HTERT RPE-1 (cell line): ENCODE results near the gene ALDH5A1.

Experiments
- in situ Hi-C: fragments of 300-500 bp; cut with MboI; formaldehyde crosslinking; loops from 4 replicates; pipeline ENCODE4 v1.14.3; 2020; ENCODE audit warnings: low sequenced_read_pairs

Gene ALDH5A1

DNA sequence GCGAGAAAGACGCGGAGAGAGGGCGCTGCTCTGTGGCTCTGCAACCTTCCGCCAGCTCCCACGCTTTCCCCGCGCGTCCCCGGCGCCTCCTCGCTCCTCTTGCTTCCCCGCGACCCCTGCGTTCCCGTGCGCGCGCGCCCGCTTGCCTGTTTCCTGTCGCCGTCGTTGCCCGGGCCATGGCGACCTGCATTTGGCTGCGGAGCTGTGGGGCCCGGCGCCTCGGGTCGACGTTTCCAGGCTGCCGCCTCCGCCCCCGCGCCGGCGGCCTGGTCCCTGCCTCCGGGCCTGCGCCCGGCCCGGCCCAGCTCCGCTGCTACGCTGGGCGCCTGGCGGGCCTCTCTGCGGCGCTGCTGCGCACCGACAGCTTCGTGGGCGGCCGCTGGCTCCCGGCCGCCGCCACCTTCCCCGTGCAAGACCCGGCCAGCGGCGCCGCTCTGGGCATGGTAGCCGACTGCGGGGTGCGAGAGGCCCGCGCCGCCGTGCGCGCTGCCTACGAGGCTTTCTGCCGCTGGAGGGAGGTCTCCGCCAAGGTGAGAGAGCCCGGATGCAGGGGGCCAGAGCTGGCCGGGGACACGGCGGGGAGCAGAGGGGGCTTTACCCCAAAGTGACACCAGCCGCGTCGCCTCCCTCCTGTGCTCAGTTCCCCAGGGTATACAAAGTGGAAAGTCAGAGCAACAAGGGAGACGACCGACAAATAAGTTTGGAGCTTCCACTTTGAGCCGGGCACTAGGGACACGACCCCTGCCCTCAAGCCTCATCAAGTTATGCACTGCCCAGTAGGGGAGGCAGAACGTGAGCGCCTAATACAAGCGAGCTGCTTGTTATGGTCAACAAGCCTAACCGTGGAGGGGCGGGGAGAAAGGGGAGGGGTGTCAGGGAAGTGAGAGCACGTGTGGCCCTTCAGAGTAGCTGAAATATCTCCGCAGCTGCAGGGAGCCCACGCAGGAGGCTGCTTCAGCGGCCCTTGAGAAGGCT, at the start of gene ALDH5A1:
Gene ALDH5A1, plus strand, starts transcription at position 149 of the 975 bp plus-strand sequence. Its CDS starts 28 bp downstream, at position 177.
- in situ Hi-C loops = no loop called here

DNA sequence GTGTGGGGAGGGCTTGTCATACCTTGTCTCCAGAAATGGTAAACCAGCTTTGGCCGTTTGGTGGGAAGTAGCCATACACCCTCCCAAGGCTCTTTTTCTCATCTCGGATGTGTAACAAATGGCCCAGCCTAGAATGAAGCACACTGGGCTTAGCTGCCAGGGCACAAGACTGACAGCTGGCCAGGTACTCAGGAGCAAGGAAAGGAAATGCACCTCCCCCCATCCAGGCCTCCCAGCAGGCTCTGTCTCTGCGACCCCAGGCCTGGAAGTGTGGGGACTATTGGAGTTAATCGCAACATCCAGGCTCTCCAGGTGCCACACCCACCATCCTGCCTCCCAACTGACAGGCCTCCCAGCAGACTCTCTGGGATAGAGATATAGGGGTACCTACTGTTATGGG, 49.1 kb upstream of the ALDH5A1 start:
- in situ Hi-C loops = no loop called here

DNA sequence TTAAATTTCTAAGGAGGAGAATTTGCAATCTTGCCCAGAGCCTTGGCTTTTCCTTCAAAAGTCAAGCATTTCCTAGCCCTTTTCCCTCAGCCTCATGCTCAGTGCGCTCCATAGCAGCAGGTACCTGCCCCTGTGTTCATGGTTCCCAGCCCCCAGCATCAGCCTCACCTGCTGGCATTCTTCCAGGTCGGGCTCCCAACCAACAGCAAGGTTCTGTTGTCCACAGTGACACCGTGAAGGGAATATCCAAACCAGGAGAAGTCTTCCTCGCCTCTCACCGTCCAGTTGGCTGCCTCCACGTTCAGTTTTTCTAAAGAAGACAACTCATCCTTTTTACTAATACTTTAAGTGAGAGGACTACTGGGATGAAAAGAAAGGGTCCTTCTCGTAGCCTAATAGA, 48.1 kb upstream of the ALDH5A1 start:
- in situ Hi-C loops = no loop called here

DNA sequence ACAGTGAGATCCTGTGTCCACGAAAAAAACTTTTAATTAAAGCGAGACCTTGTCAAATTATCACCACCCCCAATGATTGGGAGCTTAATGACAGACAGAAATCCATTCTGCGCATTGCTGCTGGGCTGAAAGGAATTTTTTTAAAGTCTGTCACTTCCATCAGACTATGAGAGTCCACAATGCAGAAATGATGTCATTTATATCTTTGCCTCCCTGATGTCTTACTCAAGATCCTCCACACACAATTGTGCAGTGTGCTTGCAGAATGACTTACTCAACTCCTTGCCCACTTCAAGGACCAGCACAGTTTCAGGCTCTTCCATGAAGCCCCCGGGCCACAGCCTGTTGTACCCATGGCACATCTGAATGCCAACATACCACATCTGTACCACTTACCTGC, 46.4 kb upstream of the ALDH5A1 start:
- in situ Hi-C loops = no loop called here

DNA sequence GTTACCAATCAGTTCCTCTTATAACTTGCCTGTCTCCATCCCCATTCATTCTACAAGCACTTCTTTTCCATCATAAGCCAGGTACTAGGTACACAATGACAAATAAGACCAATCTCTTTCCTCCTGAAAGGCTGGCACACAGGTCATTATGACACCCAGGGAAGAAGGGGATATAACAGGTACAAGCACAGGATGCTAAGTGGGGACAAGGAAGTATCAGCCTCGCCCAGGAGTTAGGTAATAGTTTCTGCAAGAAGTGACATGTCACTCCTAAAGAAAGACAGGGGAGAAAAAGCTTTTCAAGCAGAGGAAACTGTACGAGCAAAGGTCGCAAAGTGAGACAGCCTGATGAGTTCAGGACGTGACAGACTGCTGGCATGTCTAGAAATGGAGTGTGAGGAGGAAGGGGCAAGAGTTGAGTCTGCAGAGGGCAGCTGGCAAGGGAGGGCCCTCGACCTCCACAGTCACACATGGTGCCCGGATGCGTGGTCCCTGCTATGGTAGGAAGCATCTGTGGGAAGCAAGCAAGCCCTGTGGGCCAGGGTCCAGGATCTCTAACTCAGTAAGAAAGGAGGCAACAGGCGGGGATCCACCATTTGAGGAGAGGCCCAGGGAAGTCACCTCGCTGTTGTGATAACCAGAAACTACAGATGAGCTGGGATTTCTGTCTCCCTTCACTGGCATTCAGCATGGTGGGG, 45.8 kb upstream of the ALDH5A1 start:
- in situ Hi-C loops = no loop called here

DNA sequence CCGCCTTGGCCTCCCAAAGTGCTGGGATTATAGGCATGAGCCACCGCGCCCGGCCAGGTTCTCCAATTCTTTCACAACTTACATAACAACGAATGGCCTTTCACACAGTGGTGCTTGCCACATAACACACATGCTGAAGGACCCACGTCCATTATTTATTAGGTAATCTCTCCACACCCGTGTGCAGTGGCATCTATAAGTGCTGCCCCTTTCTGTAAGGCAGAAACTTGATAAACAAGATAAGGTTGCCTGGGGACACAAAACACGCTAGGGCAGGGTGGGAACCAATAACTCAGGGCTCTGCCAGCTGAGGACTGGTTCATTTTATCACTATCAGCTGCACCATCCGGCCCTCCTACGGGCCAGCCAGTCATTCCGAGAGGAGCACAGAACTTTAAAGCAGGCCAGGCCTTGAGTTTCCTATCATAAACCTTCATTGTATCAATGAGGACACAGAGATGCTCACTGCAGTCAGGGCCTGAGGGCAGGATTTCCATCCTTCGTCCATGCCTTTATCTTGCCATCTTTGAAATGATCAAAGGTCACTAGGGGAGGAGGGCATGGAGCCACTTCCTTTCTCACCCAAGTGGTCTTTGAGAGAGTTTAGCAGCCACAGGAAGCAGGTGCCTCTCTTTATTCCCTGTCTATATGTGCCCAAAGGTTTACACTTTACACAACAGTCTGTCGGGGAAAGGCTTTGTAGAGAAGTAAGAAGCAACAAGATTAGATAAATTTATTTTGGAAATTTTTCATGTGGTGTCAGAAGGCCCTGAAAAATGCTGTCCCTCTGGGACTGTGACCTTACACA, 43.0 kb upstream of the ALDH5A1 start:
- in situ Hi-C loops = no loop called here

DNA sequence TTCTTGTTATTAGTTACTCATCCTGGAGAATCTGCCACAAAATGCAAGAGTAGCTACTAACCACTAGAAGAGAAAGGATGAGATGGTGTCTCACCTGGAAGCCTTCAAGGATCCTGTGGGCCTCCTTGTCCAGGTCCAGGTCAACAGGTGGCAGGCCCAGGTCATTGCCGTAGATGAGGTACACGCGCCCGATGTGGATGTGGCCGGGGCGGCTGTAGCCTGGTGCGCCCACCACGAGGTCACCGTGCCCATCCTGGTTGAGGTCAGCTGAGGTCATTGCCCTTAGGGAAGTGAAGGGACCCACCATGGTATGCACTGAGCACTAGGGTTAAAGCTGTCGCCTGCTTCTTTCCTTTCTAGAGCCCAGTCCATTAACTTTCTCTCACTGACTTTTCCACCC, 40.8 kb upstream of the ALDH5A1 start:
- in situ Hi-C loops = no loop called here

DNA sequence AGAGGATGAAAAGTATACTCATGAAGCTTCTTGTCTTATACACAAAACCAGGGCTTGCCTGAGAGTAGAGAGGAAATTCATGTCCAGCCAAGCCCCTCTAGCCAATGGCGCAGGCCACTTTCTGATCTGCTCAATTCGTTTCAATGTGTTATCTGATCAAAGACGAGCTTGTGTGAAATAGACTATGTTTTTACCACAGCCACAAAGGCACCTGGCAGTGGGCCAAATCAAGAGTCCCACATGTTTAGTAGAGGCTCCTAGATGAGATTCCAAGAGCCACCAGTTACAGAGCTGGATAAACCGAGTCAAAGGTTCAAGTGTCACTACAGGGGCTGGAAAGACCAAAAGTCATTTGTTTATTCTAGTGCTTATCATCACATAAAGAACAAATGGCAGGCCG, 40.3 kb upstream of the ALDH5A1 start:
- in situ Hi-C loops = no loop called here

DNA sequence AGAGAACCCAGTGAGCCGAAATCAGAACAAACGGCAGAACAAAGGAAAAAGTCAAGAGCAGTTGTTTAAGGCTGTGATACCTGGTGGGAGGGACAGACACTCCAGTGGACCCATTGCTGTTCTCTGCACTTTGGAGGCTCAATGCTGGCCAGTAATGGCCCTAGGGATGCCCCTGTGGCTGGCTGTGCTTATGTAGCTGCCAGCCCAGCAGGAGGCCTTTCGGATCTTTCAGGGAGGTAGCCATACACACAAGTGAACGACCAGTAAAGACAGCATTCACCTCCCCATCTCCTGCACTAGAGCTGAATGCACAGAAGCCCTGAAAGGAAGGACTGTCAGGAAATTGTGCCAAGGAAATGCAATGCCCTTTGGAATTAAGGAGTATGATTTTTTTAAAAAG, 39.7 kb upstream of the ALDH5A1 start:
- in situ Hi-C loops = no loop called here

DNA sequence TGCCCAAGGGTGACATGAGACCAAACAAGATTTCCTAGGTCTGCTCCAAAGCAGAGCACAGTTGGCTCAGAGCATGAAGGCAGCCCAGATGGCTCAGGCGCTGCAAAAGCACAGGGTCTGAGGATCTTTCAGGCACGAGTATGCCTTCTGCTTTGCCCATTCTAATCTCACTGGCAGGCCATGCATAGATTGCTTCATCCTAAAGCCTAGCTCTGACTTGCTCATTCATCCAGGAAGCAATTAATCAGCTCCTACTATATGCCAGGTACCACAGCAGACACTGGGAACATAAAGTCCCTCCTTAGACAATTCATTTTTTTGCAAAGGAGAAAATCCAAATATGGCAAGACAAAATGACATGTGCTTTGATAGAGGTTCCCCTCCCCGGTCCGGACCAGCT, 36.6 kb upstream of the ALDH5A1 start:
- in situ Hi-C loops = no loop called here

DNA sequence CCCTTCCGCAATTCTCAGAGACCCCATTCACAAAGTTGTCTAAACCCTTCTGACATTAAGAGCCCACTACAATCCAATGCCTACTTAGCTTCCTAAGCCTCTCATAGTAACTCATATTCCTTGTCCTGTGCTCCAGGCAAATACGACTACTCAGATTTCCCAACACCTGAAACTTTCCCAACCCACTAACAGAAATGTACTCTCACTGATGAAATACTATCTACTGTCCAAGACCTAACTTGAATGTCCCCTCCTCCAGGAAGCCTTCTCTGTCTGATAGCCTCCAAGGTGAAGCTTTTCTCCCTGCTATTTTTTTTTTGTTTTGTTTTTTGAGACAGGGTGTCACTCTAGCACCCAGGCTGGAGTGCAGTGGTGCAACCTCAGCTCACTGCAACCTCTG, 35.8 kb upstream of the ALDH5A1 start:
- in situ Hi-C loops = no loop called here

DNA sequence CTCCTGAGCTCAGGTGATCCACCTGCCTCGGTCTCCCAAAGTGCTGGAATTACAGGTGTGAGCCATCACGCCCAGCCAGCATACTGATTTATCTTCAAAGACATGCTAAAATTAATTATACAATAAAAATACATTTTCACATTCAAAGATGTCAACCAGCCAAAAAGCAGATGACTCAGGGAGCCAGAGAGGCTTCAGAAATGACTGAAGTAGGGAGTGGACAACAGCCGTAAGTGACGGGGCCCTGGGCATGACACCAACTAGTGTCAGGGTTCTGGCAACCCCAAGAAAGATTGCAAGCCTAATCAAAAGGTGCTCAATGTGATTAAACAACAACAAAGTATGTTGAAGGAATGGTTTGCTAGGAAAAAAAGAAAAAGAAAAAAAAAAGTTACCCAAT, 33.8 kb upstream of the ALDH5A1 start:
- in situ Hi-C loops = no loop called here

DNA sequence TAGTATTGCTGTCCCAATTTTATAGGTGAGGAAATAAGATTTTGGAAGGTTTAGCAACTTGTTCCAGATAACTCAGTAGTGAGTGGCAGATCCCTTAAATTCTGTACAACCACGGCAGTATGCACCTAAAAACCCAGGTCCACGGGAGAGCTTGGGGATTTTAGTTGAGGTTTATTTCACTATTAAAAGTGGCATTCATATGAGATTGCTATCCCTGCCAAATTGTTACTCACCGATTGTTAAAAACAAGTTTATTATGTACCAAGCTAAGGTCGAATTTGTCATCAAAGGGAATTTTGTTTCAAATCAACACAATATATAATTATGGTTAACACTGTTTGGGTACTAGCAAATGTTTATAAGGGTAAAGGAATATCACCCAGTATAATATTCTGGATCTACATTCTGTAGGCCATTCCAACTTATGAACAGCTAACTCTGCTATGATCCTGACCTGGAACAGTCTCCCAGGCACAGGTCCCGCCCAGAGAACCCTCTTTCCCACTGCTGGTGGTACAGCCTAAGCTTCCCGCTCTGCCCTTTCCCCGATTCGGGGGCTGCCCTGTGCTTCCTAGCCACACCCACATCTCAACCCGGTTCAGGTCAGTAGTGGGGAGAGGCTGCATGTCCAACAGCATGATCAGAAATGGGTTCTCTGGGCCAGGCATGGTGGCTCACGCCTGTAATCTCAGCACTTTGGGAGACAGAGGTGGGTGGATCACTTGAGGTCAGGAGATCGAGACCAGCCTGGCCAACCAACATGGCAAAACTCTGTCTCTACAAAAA, 30.3 kb upstream of the ALDH5A1 start:
- in situ Hi-C loops = no loop called here

DNA sequence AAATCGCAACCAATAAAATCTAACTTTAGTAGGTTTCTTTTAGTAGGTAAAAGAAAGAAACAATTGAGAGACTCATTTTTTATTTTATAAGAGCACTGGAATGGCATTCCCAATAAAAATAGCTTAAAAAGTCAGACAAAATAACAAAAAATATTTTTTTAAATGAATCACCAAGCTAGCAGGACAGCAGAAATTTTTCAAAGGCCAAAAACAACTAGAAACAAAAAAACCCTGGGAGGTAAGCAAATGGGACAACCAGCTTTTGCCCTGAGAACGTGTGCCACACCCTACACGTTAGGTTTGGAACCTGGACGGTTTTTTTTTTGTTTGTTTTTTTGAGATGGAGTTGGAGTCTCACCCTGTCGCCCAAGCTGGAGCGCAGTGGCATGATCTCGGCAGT, 25.0 kb upstream of the ALDH5A1 start:
- in situ Hi-C loops = no loop called here

DNA sequence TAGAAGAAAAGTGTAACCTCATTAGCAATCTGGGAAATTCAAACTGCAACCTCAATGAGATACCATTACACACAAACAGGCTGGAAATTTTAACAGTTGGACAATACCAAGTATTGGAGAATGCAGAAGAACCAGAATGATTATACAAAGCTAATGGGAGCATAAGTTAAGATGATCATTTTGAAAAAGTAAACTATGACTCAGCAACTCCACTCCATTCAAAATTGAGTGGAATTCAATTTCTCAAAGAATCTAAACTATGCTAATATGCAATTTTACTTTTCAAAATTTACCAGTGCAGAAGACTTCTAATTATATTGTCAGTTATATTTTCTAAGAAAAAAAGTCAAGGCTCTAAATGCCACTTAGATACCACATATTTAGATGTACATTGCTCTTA, 22.6 kb upstream of the ALDH5A1 start:
- in situ Hi-C loops = no loop called here

DNA sequence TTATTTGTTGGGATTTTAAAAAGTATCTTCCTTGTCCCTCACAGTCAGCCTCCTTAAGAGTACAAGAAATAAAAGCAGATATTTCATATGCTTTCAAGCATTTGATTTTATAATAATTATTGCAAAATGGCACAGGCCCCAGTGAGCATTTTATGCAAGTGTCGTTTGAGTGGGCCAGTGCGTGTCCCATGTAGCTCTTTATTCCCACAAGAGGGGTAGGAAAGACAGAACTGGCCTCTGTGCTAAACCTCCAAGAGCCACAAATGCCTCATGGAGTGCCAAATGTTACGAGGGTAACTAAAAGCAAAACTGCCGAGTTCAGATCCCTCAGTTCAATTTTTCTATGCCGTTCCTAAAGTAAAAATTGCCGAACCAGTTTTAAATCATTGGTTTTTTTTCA, 18.1 kb upstream of the ALDH5A1 start:
- in situ Hi-C loops = no loop called here

DNA sequence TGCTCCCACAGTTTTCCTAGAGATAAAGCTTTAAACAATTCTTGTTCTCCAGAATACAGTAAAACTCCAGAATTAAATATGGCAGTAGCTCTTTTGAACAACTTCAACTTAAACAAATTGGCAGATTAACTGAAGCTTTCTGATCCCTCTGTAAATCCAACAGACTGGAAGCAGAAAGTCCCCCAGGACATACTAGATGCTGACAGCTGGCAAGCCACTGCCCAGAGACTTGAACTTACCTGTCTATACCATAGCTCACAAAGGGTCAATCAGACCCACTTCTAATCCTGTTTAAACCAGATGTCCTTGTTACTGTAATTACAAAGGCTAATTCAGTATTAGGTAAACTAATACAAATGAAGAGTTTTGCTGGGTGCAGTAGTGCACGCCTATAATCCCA, 17.7 kb upstream of the ALDH5A1 start:
- in situ Hi-C loops = no loop called here

DNA sequence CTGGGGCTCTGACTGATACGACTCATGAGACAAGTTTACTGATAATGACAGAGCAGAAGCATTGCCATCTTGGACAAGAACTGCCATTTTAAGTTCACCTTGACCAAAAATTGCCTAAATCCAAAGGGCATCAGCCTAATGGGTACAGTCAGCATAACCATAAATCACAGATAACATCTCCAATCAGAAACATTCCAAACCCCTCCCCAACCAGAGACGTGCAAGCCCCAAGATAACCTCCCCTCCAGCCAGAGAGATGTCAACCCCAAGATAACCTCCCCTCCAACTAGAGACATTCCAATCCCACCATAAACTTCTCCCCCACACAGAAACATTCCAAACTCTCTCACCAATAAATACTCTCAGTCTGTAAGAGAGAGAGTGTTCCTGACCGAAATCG, 15.9 kb upstream of the ALDH5A1 start:
- in situ Hi-C loops = no loop called here

DNA sequence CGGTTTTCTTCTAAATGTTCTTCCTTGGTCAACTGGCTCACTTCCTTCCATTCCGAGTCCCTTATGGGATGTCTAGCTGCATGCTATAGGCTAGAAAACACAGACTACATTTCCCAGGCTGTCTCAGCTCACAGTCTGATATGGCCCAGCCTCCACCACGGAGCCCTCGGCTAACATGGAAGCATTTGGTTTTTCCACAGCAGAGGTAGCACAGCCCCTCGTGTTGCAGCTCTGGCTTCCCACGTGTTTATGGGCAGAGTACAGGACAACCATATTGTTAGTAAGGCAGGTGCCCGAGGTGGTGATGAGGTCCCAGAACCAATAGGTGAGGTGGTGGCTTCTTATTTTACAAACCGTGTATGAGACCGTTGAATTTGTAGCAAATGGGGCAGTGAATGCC, 14.1 kb upstream of the ALDH5A1 start:
- in situ Hi-C loops = no loop called here

DNA sequence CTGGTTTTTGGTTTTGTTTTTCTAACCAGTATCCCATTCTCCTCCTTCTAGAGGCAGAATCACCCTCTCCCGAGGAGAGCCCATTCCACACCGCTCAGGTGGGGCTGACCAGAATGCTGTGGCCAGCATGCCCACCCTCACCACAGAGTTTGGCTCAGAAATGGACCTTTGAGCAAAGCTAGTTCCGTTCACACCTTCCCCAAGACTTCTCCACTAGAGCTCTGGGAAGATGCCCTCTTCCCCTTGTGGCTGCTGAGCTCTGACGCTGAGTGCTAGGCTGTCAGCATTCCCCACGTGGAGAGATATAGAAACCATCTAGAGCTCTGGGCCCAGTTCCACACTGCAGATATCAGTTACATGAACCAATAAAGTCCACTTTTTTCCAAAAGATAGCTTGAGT, 13.3 kb upstream of the ALDH5A1 start:
- in situ Hi-C loops = no loop called here
